IMR-90 (cell line): ENCODE measurements around the gene ARHGAP12. TPM values are rescaled to one million over a fixed set of nuclear protein-coding genes. Genes with fewer than 3 reads are reported as not detected.

Source experiments
- ATAC-seq: fragments of 200-7000 bp; cut with Tn5 transposase; 2 replicates; pipeline ENCODE4 v1.9.1; 2020; ENCODE audit warnings: low read depth, mild to moderate bottlenecking, moderate library complexity
- BruUV-seq: library from RNA; stranded (reverse); fragments of 400-500 nt; replicated peaks from 2 replicates; lab custom pipeline; 2021; lab: Mats Ljungman, UMichigan
- CTCF ChIA-PET: fragments of 300-600 bp; formaldehyde crosslinking; extraction: SDS; loops from one replicate; lab custom pipeline; 2021; ENCODE audit warnings: antibody characterized with exemption; lab: Yijun Ruan, JAX
- POLR2A ChIA-PET: fragments of 300-600 bp; sonication (Branson Sonifier 250); formaldehyde crosslinking; loops from one replicate; lab custom pipeline; 2022; ENCODE audit warnings: antibody characterized with exemption; ENCODE audit not compliant: unreplicated experiment; lab: Charles Lee
- DNase-seq: peaks from one replicate; pipeline ENCODE4 v3.0.0; 2013
- H2AFZ ChIP-seq: replicated peaks from 2 replicates; pipeline ENCODE3; 2013; ENCODE audit warnings: low read length, mild to moderate bottlenecking; ENCODE audit not compliant: poor library complexity
- H2AK5ac ChIP-seq: 2 replicates; pipeline ENCODE4 v1.6.1; 2013; ENCODE audit warnings: low read depth, low read length, inconsistent platforms
- H2AK9ac ChIP-seq: replicated peaks from 2 replicates; pipeline ENCODE3; 2013; ENCODE audit warnings: mild to moderate bottlenecking, low read depth, low read length, moderate library complexity; ENCODE audit not compliant: poor library complexity
- H2BK120ac ChIP-seq: 2 replicates; pipeline ENCODE4 v1.6.1; 2013; ENCODE audit warnings: low read depth, low read length, inconsistent platforms
- H2BK15ac ChIP-seq: 3 replicates; pipeline ENCODE4 v1.6.1; 2013; ENCODE audit warnings: low read depth, low read length, inconsistent platforms
- H2BK20ac ChIP-seq: 2 replicates; pipeline ENCODE4 v1.6.1; 2013; ENCODE audit warnings: low read depth, mild to moderate bottlenecking, inconsistent platforms, low read length, moderate library complexity
- H2BK5ac ChIP-seq: 2 replicates; pipeline ENCODE4 v1.6.1; 2013; ENCODE audit warnings: mild to moderate bottlenecking, low read depth, low read length, inconsistent platforms; ENCODE audit not compliant: poor library complexity, severe bottlenecking
- H3K14ac ChIP-seq: replicated peaks from 2 replicates; pipeline ENCODE4 v1.6.1; 2013; ENCODE audit warnings: low read depth, low read length, inconsistent platforms
- H3K18ac ChIP-seq: 2 replicates; pipeline ENCODE4 v1.6.1; 2013; ENCODE audit warnings: low read depth, low read length, control low read depth
- H3K23ac ChIP-seq: 2 replicates; pipeline ENCODE4 v1.6.1; 2013; ENCODE audit warnings: low read depth, low read length, inconsistent platforms
- H3K27ac ChIP-seq: 2 replicates; pipeline ENCODE4 v1.5.1; 2013; ENCODE audit warnings: mild to moderate bottlenecking, control low read depth, low read length; ENCODE audit not compliant: insufficient read depth
- H3K27me3 ChIP-seq: 2 replicates; pipeline ENCODE4 v1.6.1; 2013; ENCODE audit warnings: low read length; ENCODE audit not compliant: control insufficient read depth, insufficient read depth
- H3K36me3 ChIP-seq: 2 replicates; pipeline ENCODE4 v1.6.1; 2013; ENCODE audit warnings: low read length, mixed read lengths; ENCODE audit not compliant: control insufficient read depth, insufficient read depth
- H3K4ac ChIP-seq: 2 replicates; pipeline ENCODE4 v1.6.1; 2013; ENCODE audit warnings: low read depth, low read length, inconsistent platforms
- H3K4me1 ChIP-seq: 2 replicates; pipeline ENCODE4 v1.6.1; 2013; ENCODE audit warnings: low read length, mixed read lengths; ENCODE audit not compliant: control insufficient read depth, insufficient read depth
- H3K4me2 ChIP-seq: 2 replicates; pipeline ENCODE4 v1.6.1; 2013; ENCODE audit warnings: low read depth, mild to moderate bottlenecking, control low read depth, low read length, moderate library complexity
- H3K4me3 ChIP-seq: 2 replicates; pipeline ENCODE4 v1.5.1; 2013; ENCODE audit warnings: low read depth, mild to moderate bottlenecking, control low read depth, low read length, moderate library complexity; ENCODE audit not compliant: insufficient read depth
- H3K56ac ChIP-seq: 2 replicates; pipeline ENCODE4 v1.6.1; 2013; ENCODE audit warnings: low read length, inconsistent platforms; ENCODE audit not compliant: insufficient read depth; ENCODE audit errors: extremely low read depth
- H3K79me1 ChIP-seq, 2 experiments: 2 replicates each; pipeline ENCODE4 v1.6.1; 2013; ENCODE audit warnings: low read length in 2 of 2, inconsistent platforms in 1 of 2, low read depth in 1 of 2
- H3K9ac ChIP-seq: 2 replicates; pipeline ENCODE4 v1.6.1; 2013; ENCODE audit warnings: low read depth, low read length, control low read depth
- H3K9me1 ChIP-seq: 2 replicates; pipeline ENCODE4 v1.6.1; 2013; ENCODE audit warnings: low read length, inconsistent platforms; ENCODE audit not compliant: insufficient read depth
- H3K9me3 ChIP-seq: 2 replicates; pipeline ENCODE4 v1.6.1; 2013; ENCODE audit warnings: low read length; ENCODE audit not compliant: control insufficient read depth, insufficient read depth
- H4K20me1 ChIP-seq: 2 replicates; pipeline ENCODE4 v1.6.1; 2013; ENCODE audit warnings: low read length, inconsistent platforms; ENCODE audit not compliant: insufficient read depth
- H4K5ac ChIP-seq: 2 replicates; pipeline ENCODE4 v1.6.1; 2013; ENCODE audit warnings: mild to moderate bottlenecking, low read depth, low read length, control low read depth
- H4K8ac ChIP-seq, 2 experiments: 2 replicates each; pipeline ENCODE4 v1.6.1; 2013; ENCODE audit warnings: low read depth in 2 of 2, low read length in 2 of 2, control low read depth in 1 of 2, inconsistent platforms in 1 of 2
- H4K91ac ChIP-seq: 2 replicates; pipeline ENCODE4 v1.6.1; 2013; ENCODE audit warnings: low read depth, low read length, inconsistent platforms; ENCODE audit not compliant: insufficient read depth
- BHLHE40 ChIP-seq: fragments of 150-350 bp; IDR thresholded peaks from 2 replicates; pipeline ENCODE4 v1.6.1; 2016; ENCODE audit warnings: mild to moderate bottlenecking, low read depth, low read length
- CEBPB ChIP-seq: IDR thresholded peaks from 2 replicates; pipeline ENCODE4 v1.6.1; 2012; ENCODE audit warnings: low read depth, low read length, improper control_type of control experiment
- CHD1 ChIP-seq: IDR thresholded peaks from 2 replicates; pipeline ENCODE4 v1.6.1; 2012; ENCODE audit warnings: low read depth, low read length, improper control_type of control experiment
- FOS ChIP-seq: fragments of 150-350 bp; IDR thresholded peaks from 2 replicates; pipeline ENCODE4 v1.6.1; 2016; ENCODE audit warnings: low read depth, low read length
- MAFK ChIP-seq: IDR thresholded peaks from 2 replicates; pipeline ENCODE4 v1.6.1; 2012; ENCODE audit warnings: low read depth, low read length, improper control_type of control experiment
- MAZ ChIP-seq: IDR thresholded peaks from 2 replicates; pipeline ENCODE4 v1.6.1; 2012; ENCODE audit warnings: low read depth, mild to moderate bottlenecking, low read length, improper control_type of control experiment, moderate library complexity, borderline replicate concordance
- MXI1 ChIP-seq: IDR thresholded peaks from 2 replicates; pipeline ENCODE4 v1.6.1; 2012; ENCODE audit warnings: low read depth, mild to moderate bottlenecking, low read length, moderate library complexity, borderline replicate concordance
- NFE2L2 ChIP-seq: fragments of 150-350 bp; IDR thresholded peaks from 2 replicates; pipeline ENCODE4 v1.6.1; 2016; ENCODE audit warnings: low read depth, mild to moderate bottlenecking, low read length
- POLR2A ChIP-seq: IDR thresholded peaks from 2 replicates; pipeline ENCODE4 v1.6.1; 2012; ENCODE audit warnings: mild to moderate bottlenecking, low read depth, low read length
- RAD21 ChIP-seq: IDR thresholded peaks from 2 replicates; pipeline ENCODE4 v1.6.1; 2012; ENCODE audit warnings: low read length, improper control_type of control experiment
- RCOR1 ChIP-seq: IDR thresholded peaks from 2 replicates; pipeline ENCODE4 v1.6.1; 2012; ENCODE audit warnings: mild to moderate bottlenecking, low read length, improper control_type of control experiment; ENCODE audit not compliant: insufficient replicate concordance
- RFX5 ChIP-seq: IDR thresholded peaks from 2 replicates; pipeline ENCODE4 v1.8.0; 2012; ENCODE audit warnings: low read depth, mild to moderate bottlenecking, low read length, moderate library complexity
- SMC3 ChIP-seq: fragments of 150-350 bp; IDR thresholded peaks from 2 replicates; pipeline ENCODE4 v1.6.1; 2016; ENCODE audit warnings: low read depth, mild to moderate bottlenecking, antibody characterized with exemption, low read length, moderate library complexity
- WGBS, 2 experiments: methylation state at CpG; one replicate each; pipeline versions ENCODE4 v1.1.5 to v1.1.7; 2013; ENCODE audit warnings: missing lambda C conversion rate in 2 of 2; ENCODE audit not compliant: insufficient read length in 1 of 2; ENCODE audit errors: extremely low coverage in 2 of 2; 5-methylcytosine and 5-hydroxymethylcytosine counted together
- dilution Hi-C: fragments of 300-500 bp; cut with HindIII; formaldehyde crosslinking; loops from one replicate; pipeline ENCODE4 v1.14.3; 2018; ENCODE audit warnings: low sequenced_read_pairs; ENCODE audit not compliant: unreplicated experiment
- in situ Hi-C: fragments of 300-500 bp; cut with MboI; formaldehyde crosslinking; loops from 3 replicates; pipeline ENCODE4 v1.14.3; 2019; ENCODE audit warnings: low sequenced_read_pairs, inconsistent platforms, mixed read lengths
- intact Hi-C: fragments of 100-400 bp; cut with micrococcal nuclease; formaldehyde crosslinking; loops from 2 replicates; pipeline ENCODE4 v1.10.0; 2022
- polyA plus RNA-seq, 3 experiments: library from polyadenylated mRNA; depleted of rRNA; stranded (reverse); fragments of >200 nt; gene quantifications; 2 replicates each; pipeline ENCODE4 v1.2.3, GENCODE V29; 2012; ENCODE audit warnings: low replicate concordance in 1 of 3
- total RNA-seq: library from RNA; depleted of rRNA; stranded (reverse); fragments of >200 nt; gene quantifications from 2 replicates; pipeline ENCODE4 v1.2.3, GENCODE V29; 2012
- TF ChIP-seq, protein P1 (sequence below): fragments of 150-350 bp; IDR thresholded peaks from 2 replicates; pipeline ENCODE4 v1.6.1; 2017; ENCODE audit warnings: mild to moderate bottlenecking, antibody characterized with exemption, low read length, low read depth
- TF ChIP-seq, protein P2 (sequence below): fragments of 150-350 bp; IDR thresholded peaks from 2 replicates; pipeline ENCODE4 v1.6.1; 2016; ENCODE audit warnings: low read depth, mild to moderate bottlenecking, low read length, moderate library complexity, borderline replicate concordance
- TF ChIP-seq, protein P3 (sequence below): conservative IDR thresholded peaks from 2 replicates; pipeline ENCODE4 v1.5.1; 2012; ENCODE audit warnings: mild to moderate bottlenecking, low read depth, low read length, improper control_type of control experiment

ARHGAP12 gene
- total and polyA plus RNA-seq, 2 of the 4 experiments (the other 2 are of a cell fraction): 9.0 to 28.5 TPM

DNA sequence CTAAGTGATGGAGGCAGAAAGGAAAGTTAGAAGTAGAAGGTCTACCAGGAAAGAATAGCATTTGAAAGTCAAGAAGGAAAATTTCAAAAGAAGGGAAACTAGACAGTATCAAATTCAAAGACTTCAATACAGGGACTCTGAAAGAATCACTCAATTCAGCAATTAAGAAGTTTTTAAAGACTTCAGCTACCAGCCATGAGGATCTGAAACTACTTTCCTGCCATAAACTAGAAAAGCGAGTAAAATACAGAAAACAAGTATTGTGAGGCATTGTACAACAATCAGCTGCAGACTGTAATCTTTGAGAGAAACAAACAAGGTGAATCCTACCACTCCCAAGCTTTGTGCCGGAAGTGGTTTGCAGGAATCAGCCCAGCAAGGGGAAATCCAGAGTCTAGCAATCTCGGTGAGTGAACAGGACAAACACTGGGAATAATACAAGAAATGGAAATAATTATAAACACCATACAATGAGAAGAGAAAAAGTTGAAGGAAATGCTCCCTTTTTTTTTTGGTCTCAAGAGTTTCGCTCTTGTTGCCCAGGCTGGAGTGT is 62.4 kb downstream of the ARHGAP12 start:
- intact Hi-C loops (loop anchor here (5.0 kb wide), 1 partner anchor 41 kb away; no protein-coding TSS in a partner anchor), in situ Hi-C loops (loop anchor here (25.0 kb wide), 1 partner anchor 346 kb away; no protein-coding TSS in a partner anchor), dilution Hi-C loops (no loop called here)
- Histone ChIP-seq H3K27me3 (no peaks in the 10 kb centered on the region), H3K9ac (no peak overlapping the region), H3K4ac (no peak overlapping the region), H3K4me3 (no peak overlapping the region), H2BK5ac (no peak overlapping the region), H4K91ac (no peak overlapping the region), H3K14ac (no peak overlapping the region), H4K5ac (no peak overlapping the region), H3K79me1 (peaks cover 19 to 49% of the 10 kb centered on the region in 2 experiments), H3K9me3 (no peaks in the 10 kb centered on the region), H2BK120ac (no peak overlapping the region), H3K36me3 (no peaks in the 10 kb centered on the region), H4K20me1 (peaks cover 23% of the 10 kb centered on the region), H2AFZ (no peak overlapping the region), H3K18ac (0 out of 2 replicates have a peak overlapping the region, but pooled peaks have one; percentile 29), H3K9me1 (no peaks in the 10 kb centered on the region; the same call in none of the 2 replicates), H3K4me2 (no peak overlapping the region), H3K23ac (no peak overlapping the region), H4K8ac (no peak overlapping the region), H2AK9ac (no peak overlapping the region), H2BK15ac (no peak overlapping the region), H2BK20ac (no peak overlapping the region), H3K56ac (no peak overlapping the region), H3K27ac (no peak overlapping the region), H2AK5ac (no peak overlapping the region), H3K4me1 (peaks cover 6% of the 10 kb centered on the region)
- POLR2A ChIA-PET: no interaction called here
- DNase-seq (no peak), ATAC-seq (no peak)
- TF ChIP-seq NFE2L2: no peak
- no peak for TF ChIP-seq MAZ
- no peak for TF ChIP-seq MXI1
- TF ChIP-seq RAD21: no peak
- TF ChIP-seq FOS: no peak
- no peak for TF ChIP-seq BHLHE40
- TF ChIP-seq CHD1: no peak
- TF ChIP-seq SMC3: no peak
- no peak for TF ChIP-seq RFX5
- TF ChIP-seq, protein P1, sequence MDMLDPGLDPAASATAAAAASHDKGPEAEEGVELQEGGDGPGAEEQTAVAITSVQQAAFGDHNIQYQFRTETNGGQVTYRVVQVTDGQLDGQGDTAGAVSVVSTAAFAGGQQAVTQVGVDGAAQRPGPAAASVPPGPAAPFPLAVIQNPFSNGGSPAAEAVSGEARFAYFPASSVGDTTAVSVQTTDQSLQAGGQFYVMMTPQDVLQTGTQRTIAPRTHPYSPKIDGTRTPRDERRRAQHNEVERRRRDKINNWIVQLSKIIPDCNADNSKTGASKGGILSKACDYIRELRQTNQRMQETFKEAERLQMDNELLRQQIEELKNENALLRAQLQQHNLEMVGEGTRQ: no peak
- no peak for TF ChIP-seq MAFK
- TF ChIP-seq RCOR1: no peak
- TF ChIP-seq, protein P2, sequence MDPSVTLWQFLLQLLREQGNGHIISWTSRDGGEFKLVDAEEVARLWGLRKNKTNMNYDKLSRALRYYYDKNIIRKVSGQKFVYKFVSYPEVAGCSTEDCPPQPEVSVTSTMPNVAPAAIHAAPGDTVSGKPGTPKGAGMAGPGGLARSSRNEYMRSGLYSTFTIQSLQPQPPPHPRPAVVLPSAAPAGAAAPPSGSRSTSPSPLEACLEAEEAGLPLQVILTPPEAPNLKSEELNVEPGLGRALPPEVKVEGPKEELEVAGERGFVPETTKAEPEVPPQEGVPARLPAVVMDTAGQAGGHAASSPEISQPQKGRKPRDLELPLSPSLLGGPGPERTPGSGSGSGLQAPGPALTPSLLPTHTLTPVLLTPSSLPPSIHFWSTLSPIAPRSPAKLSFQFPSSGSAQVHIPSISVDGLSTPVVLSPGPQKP: no peak
- no peak for TF ChIP-seq CEBPB
- TF ChIP-seq, protein P3, sequence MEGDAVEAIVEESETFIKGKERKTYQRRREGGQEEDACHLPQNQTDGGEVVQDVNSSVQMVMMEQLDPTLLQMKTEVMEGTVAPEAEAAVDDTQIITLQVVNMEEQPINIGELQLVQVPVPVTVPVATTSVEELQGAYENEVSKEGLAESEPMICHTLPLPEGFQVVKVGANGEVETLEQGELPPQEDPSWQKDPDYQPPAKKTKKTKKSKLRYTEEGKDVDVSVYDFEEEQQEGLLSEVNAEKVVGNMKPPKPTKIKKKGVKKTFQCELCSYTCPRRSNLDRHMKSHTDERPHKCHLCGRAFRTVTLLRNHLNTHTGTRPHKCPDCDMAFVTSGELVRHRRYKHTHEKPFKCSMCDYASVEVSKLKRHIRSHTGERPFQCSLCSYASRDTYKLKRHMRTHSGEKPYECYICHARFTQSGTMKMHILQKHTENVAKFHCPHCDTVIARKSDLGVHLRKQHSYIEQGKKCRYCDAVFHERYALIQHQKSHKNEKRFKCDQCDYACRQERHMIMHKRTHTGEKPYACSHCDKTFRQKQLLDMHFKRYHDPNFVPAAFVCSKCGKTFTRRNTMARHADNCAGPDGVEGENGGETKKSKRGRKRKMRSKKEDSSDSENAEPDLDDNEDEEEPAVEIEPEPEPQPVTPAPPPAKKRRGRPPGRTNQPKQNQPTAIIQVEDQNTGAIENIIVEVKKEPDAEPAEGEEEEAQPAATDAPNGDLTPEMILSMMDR: no peak
- TF ChIP-seq POLR2A: no peak
- CTCF ChIA-PET: interaction anchor here (0.7 kb wide), 1 partner anchor 16 kb away, joined by 3 read pairs; no protein-coding TSS in a partner anchor
- WGBS, 2 experiments: no CpG with 5 or more reads among the region's 4 CpGs
- no TSS peak for BruUV-seq
